GM19467 (cell line): Measurements from ENCODE around the gene EFCAB10.
A peak's percentile ranks its signal among the peaks of the same experiment; 100 is the strongest.
"Not testable (repeated sequence)": the region's sequence is repeated elsewhere in the genome, so short reads cannot be mapped to it uniquely, and the experiment has no call there.

Source experiments
- ATAC-seq: cut with Tn5 transposase; IDR thresholded peaks from one replicate; pipeline ENCODE4 v1.9.1; 2021; ENCODE audit warnings: mild to moderate bottlenecking, moderate library complexity; ENCODE audit not compliant: unreplicated experiment

The EFCAB10 gene

GRCh38 chr7:105599551-105599950, 18.3 kb upstream of the EFCAB10 start:
- ATAC-seq, result no peak

GRCh38 chr7:105599080-105599479, 17.8 kb upstream of the EFCAB10 start:
- not testable (repeated sequence) for ATAC-seq

- ATAC-seq, result no peak
Observed at GRCh38 chr7:105596866-105597265, 15.6 kb upstream of the EFCAB10 start.

GRCh38 chr7:105594034-105594433, 12.7 kb upstream of the EFCAB10 start:
- no peak for ATAC-seq

- no peak for ATAC-seq
Observed at GRCh38 chr7:105591522-105591921, 10.2 kb upstream of the EFCAB10 start.

GRCh38 chr7:105590793-105591192, 9.5 kb upstream of the EFCAB10 start:
- ATAC-seq, result no peak

- peak; percentile 87 for ATAC-seq
Observed at GRCh38 chr7:105589356-105590077, 8.2 kb upstream of the EFCAB10 start.

- no peak for ATAC-seq
Observed at GRCh38 chr7:105587909-105588635, 6.8 kb upstream of the EFCAB10 start.

GRCh38 chr7:105585850-105586500, 4.7 kb upstream of the EFCAB10 start:
- ATAC-seq, result no peak

GRCh38 chr7:105584165-105584564, 2.9 kb upstream of the EFCAB10 start:
- no peak for ATAC-seq

GRCh38 chr7:105583061-105583460, 1.8 kb upstream of the EFCAB10 start:
- no peak for ATAC-seq

GRCh38 chr7:105580022-105580740, 1.1 kb downstream of the EFCAB10 start:
- no peak for ATAC-seq

GRCh38 chr7:105578496-105578895, 2.8 kb downstream of the EFCAB10 start:
- ATAC-seq, result no peak

- ATAC-seq, result no peak
Observed at GRCh38 chr7:105577251-105577650, 4.0 kb downstream of the EFCAB10 start.

- ATAC-seq, result no peak
Observed at GRCh38 chr7:105571891-105572290, 9.4 kb downstream of the EFCAB10 start.

- no peak for ATAC-seq
Observed at GRCh38 chr7:105567821-105568220, 13.5 kb downstream of the EFCAB10 start.

GRCh38 chr7:105567024-105567423, 14.3 kb downstream of the EFCAB10 start:
- no peak for ATAC-seq

GRCh38 chr7:105565190-105565589, 16.1 kb downstream of the EFCAB10 start:
- no peak for ATAC-seq

- ATAC-seq, result no peak
Observed at GRCh38 chr7:105559926-105560325, 21.4 kb downstream of the EFCAB10 start.

- ATAC-seq, result no peak
Observed at GRCh38 chr7:105538339-105538738, 43.0 kb downstream of the EFCAB10 start.
